Fibroblast of lung (primary cell): ENCODE data around the gene SDCBP2. TPM values are rescaled to one million over a fixed set of nuclear protein-coding genes. Genes with fewer than 3 reads are reported as not detected.

Source experiments
- DNase-seq, 2 donors: peaks; one replicate each; pipeline versions ENCODE4 v3.0.0 to v3.0.0-alpha.2; 2010; ENCODE audit warnings: low read depth in 2 of 2
- H2AFZ ChIP-seq: 2 replicates; pipeline ENCODE4 v1.5.1; 2012; ENCODE audit warnings: low read length, control low read depth, inconsistent platforms
- H3K27ac ChIP-seq: 2 replicates; pipeline ENCODE4 v1.5.1; 2011; ENCODE audit warnings: low read length, control low read depth; ENCODE audit not compliant: insufficient read depth
- H3K27me3 ChIP-seq: 2 replicates; pipeline ENCODE4 v1.5.1; 2011; ENCODE audit warnings: mild to moderate bottlenecking, low read length; ENCODE audit not compliant: control insufficient read depth, insufficient read depth
- H3K36me3 ChIP-seq: 2 replicates; pipeline ENCODE4 v1.5.1; 2011; ENCODE audit warnings: low read length; ENCODE audit not compliant: control insufficient read depth, insufficient read depth
- H3K4me1 ChIP-seq: 2 replicates; pipeline ENCODE4 v1.5.1; 2011; ENCODE audit warnings: low read length; ENCODE audit not compliant: control insufficient read depth, insufficient read depth; ENCODE audit errors: extremely low read depth
- H3K4me2 ChIP-seq: 2 replicates; pipeline ENCODE4 v1.5.1; 2011; ENCODE audit warnings: low read length, control low read depth; ENCODE audit not compliant: insufficient read depth; ENCODE audit errors: extremely low read depth
- H3K4me3 ChIP-seq, 4 experiments: fragments of 200-600 bp in 1 of 4; sonication (generic) in 1 of 4; replicated peaks in 1 of 4; 2 replicates each; pipeline ENCODE4 v1.5.1; 2011 to 2016; ENCODE audit warnings: low read length in 4 of 4, low read depth in 3 of 4, mild to moderate bottlenecking in 3 of 4, control low read depth in 2 of 4, inconsistent platforms in 1 of 4, mixed read lengths in 1 of 4; ENCODE audit not compliant: insufficient read depth in 1 of 4; ENCODE audit errors: control extremely low read depth in 1 of 4
- H3K79me2 ChIP-seq: 2 replicates; pipeline ENCODE4 v1.5.1; 2012; ENCODE audit warnings: mild to moderate bottlenecking, low read length, inconsistent platforms; ENCODE audit not compliant: control insufficient read depth, insufficient read depth
- H3K9ac ChIP-seq: 2 replicates; pipeline ENCODE4 v1.5.1; 2011; ENCODE audit warnings: mild to moderate bottlenecking, low read length, control low read depth; ENCODE audit not compliant: insufficient read depth
- H3K9me3 ChIP-seq: 2 replicates; pipeline ENCODE4 v1.5.1; 2012; ENCODE audit warnings: low read depth, low read length; ENCODE audit not compliant: control insufficient read depth, insufficient read depth
- H4K20me1 ChIP-seq: 2 replicates; pipeline ENCODE4 v1.5.1; 2011; ENCODE audit warnings: low read length; ENCODE audit not compliant: control insufficient read depth, insufficient read depth; ENCODE audit errors: extremely low read depth
- CTCF ChIP-seq, 2 donors: IDR thresholded peaks in 1 of 2; conservative IDR thresholded peaks in 1 of 2; 1 replicate in 1 of 2; 2 replicates in 1 of 2; pipeline ENCODE4 v1.5.1; 2011 to 2012; ENCODE audit warnings: low read length in 2 of 2, control low read depth in 1 of 2, inconsistent platforms in 1 of 2, low read depth in 1 of 2, mild to moderate bottlenecking in 1 of 2
- EZH2 ChIP-seq: IDR thresholded peaks from 2 replicates; pipeline ENCODE4 v1.5.1; 2012; ENCODE audit warnings: low read length, control low read depth, mild to moderate bottlenecking; ENCODE audit errors: missing control alignments
- polyA plus RNA-seq, 2 donors: library from polyadenylated mRNA; depleted of rRNA in 1 of 2; stranded (reverse) in 1 of 2; unstranded in 1 of 2; fragments of >200 nt; gene quantifications; 2 replicates each; pipeline ENCODE4 v1.2.1, GENCODE V29; 2011 to 2012; ENCODE audit warnings: missing spikeins in 1 of 2
- total RNA-seq: library from RNA; depleted of rRNA; stranded (reverse); fragments of >200 nt; gene quantifications from 2 replicates; pipeline ENCODE4 v1.2.1, GENCODE V29; 2014

Gene SDCBP2
- total and polyA plus RNA-seq, 2 donors (not counting 1 experiment from before 2014, with no cell fraction given) = 0.78 to 2.1 TPM

GRCh38 chr20:1332749-1333300, 3.9 kb upstream of the SDCBP2 start:
- no peak overlapping the region for H3K4me2 ChIP-seq
- no peak overlapping the region for H3K9ac ChIP-seq
- no peak overlapping the region for H2AFZ ChIP-seq
- no peaks in the 10 kb centered on the region for H3K9me3 ChIP-seq
- peaks cover 2% of the 10 kb centered on the region for H3K36me3 ChIP-seq
- H3K27ac ChIP-seq = no peak overlapping the region
- peaks cover 23% of the 10 kb centered on the region for H3K79me2 ChIP-seq
- TF ChIP-seq CTCF (conservative IDR thresholded peaks at IDR 0.05 in 1 of 2, IDR thresholded peaks at IDR 0.05 in 1 of 2; ENCODE audit: low read depth in 1 of 2, low read length in 2 of 2) (no peak), EZH2 (no peak)
- peaks cover 11% of the 10 kb centered on the region for H3K4me1 ChIP-seq
- no peaks in the 10 kb centered on the region for H3K27me3 ChIP-seq
- no peaks in the 10 kb centered on the region for H4K20me1 ChIP-seq
- no peak overlapping the region for H3K4me3 ChIP-seq
- DNase-seq = no peak

- Histone ChIP-seq H3K9me3 (no peaks in the 10 kb centered on the region), H3K79me2 (peaks cover 28% of the 10 kb centered on the region), H3K4me2 (no peak overlapping the region), H3K27me3 (no peaks in the 10 kb centered on the region), H3K27ac (no peak overlapping the region), H3K4me3 (no peak overlapping the region), H4K20me1 (no peaks in the 10 kb centered on the region), H3K9ac (no peak overlapping the region), H3K36me3 (peaks cover 2% of the 10 kb centered on the region), H2AFZ (no peak overlapping the region), H3K4me1 (peaks cover 16% of the 10 kb centered on the region)
- DNase-seq = no peak
- no peak for TF ChIP-seq EZH2
- no peak for TF ChIP-seq CTCF (conservative IDR thresholded peaks at IDR 0.05 in 1 of 2, IDR thresholded peaks at IDR 0.05 in 1 of 2; ENCODE audit: low read depth in 1 of 2, low read length in 2 of 2)
These were observed 3.0 kb upstream of the SDCBP2 start for GRCh38 chr20:1331801-1332453.

- no peak overlapping the region for H3K27ac ChIP-seq
- H3K36me3 ChIP-seq = peaks cover 2% of the 10 kb centered on the region
- TF ChIP-seq EZH2 = no peak
- no peak for TF ChIP-seq CTCF (conservative IDR thresholded peaks at IDR 0.05 in 1 of 2, IDR thresholded peaks at IDR 0.05 in 1 of 2; ENCODE audit: low read depth in 1 of 2, low read length in 2 of 2)
- H3K4me1 ChIP-seq = peaks cover 15% of the 10 kb centered on the region
- H2AFZ ChIP-seq = no peak overlapping the region
- no peak overlapping the region for H3K9ac ChIP-seq
- no peaks in the 10 kb centered on the region for H4K20me1 ChIP-seq
- no peak overlapping the region for H3K4me3 ChIP-seq
- H3K4me2 ChIP-seq = no peak overlapping the region
- no peak for DNase-seq
- H3K9me3 ChIP-seq = no peaks in the 10 kb centered on the region
- peaks cover 33% of the 10 kb centered on the region for H3K79me2 ChIP-seq
- no peaks in the 10 kb centered on the region for H3K27me3 ChIP-seq
These were observed 2.2 kb upstream of the SDCBP2 start for GRCh38 chr20:1331101-1331500.
